ENCODE measurements around the gene ZBTB40. TPM values are rescaled to one million over a fixed set of nuclear protein-coding genes. Genes with fewer than 3 reads are reported as not detected.

The ZBTB40 gene
- total and polyA plus RNA-seq, 4 experiments from 2014 or later = 0.81 to 50.6 (median 26.5) TPM

GRCh38 chr1:22575532-22576149 lies 124.0 kb downstream of the ZBTB40 start:
- POLR2A ChIA-PET (ENCODE audit: partially characterized antibody) = no interaction called here
- H3K4me1 ChIP-seq (ENCODE audit: insufficient read depth, low read length) = no peaks in the 10 kb centered on the region
- CTCF ChIA-PET (ENCODE audit: partially characterized antibody) = no interaction called here
- DNase-seq = no peak
- no peak overlapping the region for H3K27ac Mint-ChIP-seq
- H3K4me3 ChIP-seq (ENCODE audit: low read length in 2 of 2) = no peak overlapping the region
- no peaks in the 10 kb centered on the region for H3K36me3 Mint-ChIP-seq
- H3K27me3 ChIP-seq (ENCODE audit: insufficient read depth, low read length) = no peaks in the 10 kb centered on the region
- no peaks in the 10 kb centered on the region for H3K9me3 ChIP-seq (ENCODE audit: control insufficient read depth in 1 of 2, low read length in 2 of 2)
- no peak overlapping the region for H3K27ac ChIP-seq (ENCODE audit: low read depth, low read length)
- no peaks in the 10 kb centered on the region for H3K36me3 ChIP-seq (ENCODE audit: insufficient read depth, low read length)
- intact Hi-C loops (cut with micrococcal nuclease) = no loop called here
- peaks cover 0 to 2% (median 0%) of the 10 kb centered on the region in 4 donors for H3K4me1 Mint-ChIP-seq
- H3K27me3 Mint-ChIP-seq = peaks cover 0 to 5% of the 10 kb centered on the region in 2 donors
- H3K9me3 Mint-ChIP-seq = peaks cover 0 to 7% (median 0%) of the 10 kb centered on the region in 8 donors
- H3K4me3 Mint-ChIP-seq = no peak overlapping the region

GRCh38 chr1:22576150-22576544 lies 124.5 kb downstream of the ZBTB40 start:
- Histone ChIP-seq H3K9me3 (ENCODE audit: control insufficient read depth in 1 of 2, low read length in 2 of 2) (no peaks in the 10 kb centered on the region), H3K27ac (ENCODE audit: low read depth, low read length) (no peak overlapping the region), H3K4me3 (ENCODE audit: low read length in 2 of 2) (no peak overlapping the region), H3K4me1 (ENCODE audit: insufficient read depth, low read length) (no peaks in the 10 kb centered on the region), H3K27me3 (ENCODE audit: insufficient read depth, low read length) (no peaks in the 10 kb centered on the region), H3K36me3 (ENCODE audit: insufficient read depth, low read length) (no peaks in the 10 kb centered on the region)
- Mint-ChIP-seq H3K9me3 (peaks cover 0 to 7% (median 0%) of the 10 kb centered on the region in 8 donors), H3K4me1 (peaks cover 0 to 2% (median 0%) of the 10 kb centered on the region in 4 donors), H3K27me3 (peaks cover 0 to 5% of the 10 kb centered on the region in 2 donors), H3K36me3 (no peaks in the 10 kb centered on the region), H3K27ac (no peak overlapping the region), H3K4me3 (no peak overlapping the region)
- intact Hi-C loops (cut with micrococcal nuclease) = no loop called here
- CTCF ChIA-PET (ENCODE audit: partially characterized antibody) = no interaction called here
- no peak for DNase-seq
- POLR2A ChIA-PET (ENCODE audit: partially characterized antibody) = no interaction called here

- Histone ChIP-seq H3K27me3 (ENCODE audit: insufficient read depth, low read length) (no peaks in the 10 kb centered on the region), H3K4me3 (ENCODE audit: low read length in 2 of 2) (no peak overlapping the region), H3K36me3 (ENCODE audit: insufficient read depth, low read length) (no peaks in the 10 kb centered on the region), H3K27ac (ENCODE audit: low read depth, low read length) (no peak overlapping the region), H3K9me3 (ENCODE audit: control insufficient read depth in 1 of 2, low read length in 2 of 2) (no peaks in the 10 kb centered on the region), H3K4me1 (ENCODE audit: insufficient read depth, low read length) (no peaks in the 10 kb centered on the region)
- intact Hi-C loops (cut with micrococcal nuclease) = no loop called here
- H3K9me3 Mint-ChIP-seq = peaks cover 0 to 7% (median 0%) of the 10 kb centered on the region in 8 donors
- H3K4me3 Mint-ChIP-seq = no peak overlapping the region
- no peak overlapping the region for H3K27ac Mint-ChIP-seq
- peaks cover 0 to 2% (median 0%) of the 10 kb centered on the region in 4 donors for H3K4me1 Mint-ChIP-seq
- H3K36me3 Mint-ChIP-seq = no peaks in the 10 kb centered on the region
- no peak for DNase-seq
- ChIA-PET POLR2A (ENCODE audit: partially characterized antibody) (no interaction called here), CTCF (ENCODE audit: partially characterized antibody) (no interaction called here)
- H3K27me3 Mint-ChIP-seq = peaks cover 0 to 5% of the 10 kb centered on the region in 2 donors
Observed at GRCh38 chr1:22576617-22577016, 125.0 kb downstream of the ZBTB40 start.

GRCh38 chr1:22578732-22579361 lies 127.2 kb downstream of the ZBTB40 start:
- Histone ChIP-seq H3K27me3 (ENCODE audit: insufficient read depth, low read length) (no peaks in the 10 kb centered on the region), H3K36me3 (ENCODE audit: insufficient read depth, low read length) (no peaks in the 10 kb centered on the region), H3K4me3 (ENCODE audit: low read length in 2 of 2) (no peak overlapping the region), H3K9me3 (ENCODE audit: control insufficient read depth in 1 of 2, low read length in 2 of 2) (no peaks in the 10 kb centered on the region), H3K27ac (ENCODE audit: low read depth, low read length) (no peak overlapping the region), H3K4me1 (ENCODE audit: insufficient read depth, low read length) (no peaks in the 10 kb centered on the region)
- Mint-ChIP-seq H3K4me1 (peaks cover 0 to 2% (median 0%) of the 10 kb centered on the region in 4 donors), H3K27me3 (peaks cover 0 to 4% of the 10 kb centered on the region in 2 donors), H3K36me3 (no peaks in the 10 kb centered on the region), H3K4me3 (no peak overlapping the region), H3K27ac (peak overlapping the region in 1 of 7 donors; percentile 19), H3K9me3 (peaks cover 0 to 7% (median 0%) of the 10 kb centered on the region in 8 donors)
- DNase-seq = no peak
- ChIA-PET CTCF (ENCODE audit: partially characterized antibody) (no interaction called here), POLR2A (ENCODE audit: partially characterized antibody) (no interaction called here)
- intact Hi-C loops (cut with micrococcal nuclease) = no loop called here

- Mint-ChIP-seq H3K36me3 (no peaks in the 10 kb centered on the region), H3K9me3 (peaks cover 0 to 7% (median 0%) of the 10 kb centered on the region in 8 donors), H3K4me1 (peaks cover 0 to 2% (median 0%) of the 10 kb centered on the region in 4 donors), H3K4me3 (no peak overlapping the region), H3K27ac (no peak overlapping the region), H3K27me3 (peaks cover 0 to 5% of the 10 kb centered on the region in 2 donors)
- H3K27me3 ChIP-seq (ENCODE audit: insufficient read depth, low read length) = no peaks in the 10 kb centered on the region
- H3K9me3 ChIP-seq (ENCODE audit: control insufficient read depth in 1 of 2, low read length in 2 of 2) = no peaks in the 10 kb centered on the region
- POLR2A ChIA-PET (ENCODE audit: partially characterized antibody) = no interaction called here
- no peaks in the 10 kb centered on the region for H3K4me1 ChIP-seq (ENCODE audit: insufficient read depth, low read length)
- no peaks in the 10 kb centered on the region for H3K36me3 ChIP-seq (ENCODE audit: insufficient read depth, low read length)
- no peak overlapping the region for H3K4me3 ChIP-seq (ENCODE audit: low read length in 2 of 2)
- H3K27ac ChIP-seq (ENCODE audit: low read depth, low read length) = no peak overlapping the region
- intact Hi-C loops (cut with micrococcal nuclease) = no loop called here
- CTCF ChIA-PET (ENCODE audit: partially characterized antibody) = no interaction called here
- DNase-seq = no peak
Observed at GRCh38 chr1:22579541-22580155, 128.0 kb downstream of the ZBTB40 start.

Other genes starting within 250 kb of the ZBTB40 start
- gene EPHA8, start 111.6 kb downstream of the ZBTB40 start, total RNA-seq = not detected
- gene EPHA8, start 111.6 kb downstream of the ZBTB40 start, polyA plus RNA-seq = not detected
- gene C1QA, start 184.8 kb downstream of the ZBTB40 start, total RNA-seq = 1 to 10 TPM; 1.2 to 2.2 TPM
- gene C1QA, start 184.8 kb downstream of the ZBTB40 start, polyA plus RNA-seq = not detected
- 1 to 10 TPM; 3.3 to 3.8 TPM for gene C1QC, start 191.8 kb downstream of the ZBTB40 start, total RNA-seq
- not detected for gene C1QC, start 191.8 kb downstream of the ZBTB40 start, polyA plus RNA-seq
- 1 to 10 TPM; 2.1 to 2.9 TPM for gene C1QB, start 201.4 kb downstream of the ZBTB40 start, total RNA-seq
- not detected for gene C1QB, start 201.4 kb downstream of the ZBTB40 start, polyA plus RNA-seq

All from CD4-positive, alpha-beta memory T cell (primary cell).